Measurements from ENCODE around the gene ACTC1.

DNA sequence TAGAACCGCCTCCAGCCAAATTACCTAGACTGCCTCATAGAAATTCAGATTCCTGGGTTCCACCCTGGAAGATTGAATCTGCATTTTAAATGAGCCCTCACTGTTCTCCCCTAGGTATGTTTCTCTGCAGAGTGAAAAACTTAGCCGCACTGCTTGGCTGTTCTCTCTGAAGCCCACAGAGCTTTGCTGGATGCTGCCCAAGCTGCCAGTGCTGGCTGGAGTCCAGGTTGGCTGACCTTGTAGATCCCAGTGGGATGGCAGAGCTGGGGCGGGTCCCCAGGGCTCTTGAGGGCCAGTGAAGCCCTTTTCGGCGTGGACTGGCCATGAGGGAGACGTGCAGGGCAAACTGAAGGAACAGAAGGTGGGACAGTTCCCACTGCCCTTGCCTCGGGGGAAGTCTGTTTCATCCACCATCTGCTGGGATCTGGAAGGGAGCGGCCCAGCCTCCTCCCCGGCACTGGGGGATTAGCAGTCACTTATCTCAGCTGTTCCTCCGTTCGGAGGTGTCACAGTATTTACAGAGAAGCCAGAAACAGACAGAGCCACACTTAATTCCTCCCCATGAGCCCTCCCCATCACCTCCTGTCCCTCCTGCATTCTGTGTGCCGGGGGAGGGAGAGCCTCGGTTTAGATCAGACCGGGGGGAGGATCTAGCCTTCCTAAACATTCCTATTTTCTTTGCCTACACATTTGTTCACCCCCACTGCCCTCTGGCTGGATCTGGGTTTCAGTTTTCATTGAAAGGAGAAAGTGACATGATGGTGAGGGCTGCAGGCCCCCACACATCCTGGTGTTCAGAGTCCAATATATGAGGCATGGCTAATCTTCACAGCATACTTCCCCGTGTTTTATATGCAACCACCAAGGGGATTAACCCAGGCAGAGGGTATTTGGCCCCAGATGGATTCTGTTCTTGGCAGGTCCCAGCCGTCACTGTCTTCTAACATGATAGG, 4.1 kb upstream of the ACTC1 start:
- TF ChIP-seq MAX (IDR thresholded peaks at IDR 0.05; ENCODE audit: insufficient read depth, insufficient read length) (no peak), POLR2A (IDR thresholded peaks at IDR 0.05; ENCODE audit: low read depth, low read length) (no peak), CTCF (IDR thresholded peaks at IDR 0.05; ENCODE audit: extremely low read depth in 1 of 2, insufficient read depth in 1 of 2, low read depth in 1 of 2, low read length in 2 of 2) (no peak), JUN (IDR thresholded peaks at IDR 0.05; ENCODE audit: borderline replicate concordance, insufficient read depth, insufficient read length, low read depth) (no peak), POLR2AphosphoS5 (IDR thresholded peaks at IDR 0.05; ENCODE audit: insufficient read depth, low read depth, low read length) (no peak), GATA2 (IDR thresholded peaks at IDR 0.05; ENCODE audit: insufficient read depth, insufficient read length, low read depth, low read length) (no peak)
